ACHN (cell line): ENCODE data around the gene HYAL3.
"Not testable (repeated sequence)": the region's sequence is repeated elsewhere in the genome, so short reads cannot be mapped to it uniquely, and the experiment has no call there.

Experiments used
- DNase-seq: peaks from one replicate; pipeline ENCODE4 v3.0.0-alpha.2; 2015
- in situ Hi-C: cut with HindIII; loops from 2 replicates; pipeline ENCODE4 v1.10.0; 2017; ENCODE audit warnings: low sequenced_read_pairs, low pct_ligation_motif_present, low pct_unique_long_range_greater_than_20kb

Gene HYAL3

DNA sequence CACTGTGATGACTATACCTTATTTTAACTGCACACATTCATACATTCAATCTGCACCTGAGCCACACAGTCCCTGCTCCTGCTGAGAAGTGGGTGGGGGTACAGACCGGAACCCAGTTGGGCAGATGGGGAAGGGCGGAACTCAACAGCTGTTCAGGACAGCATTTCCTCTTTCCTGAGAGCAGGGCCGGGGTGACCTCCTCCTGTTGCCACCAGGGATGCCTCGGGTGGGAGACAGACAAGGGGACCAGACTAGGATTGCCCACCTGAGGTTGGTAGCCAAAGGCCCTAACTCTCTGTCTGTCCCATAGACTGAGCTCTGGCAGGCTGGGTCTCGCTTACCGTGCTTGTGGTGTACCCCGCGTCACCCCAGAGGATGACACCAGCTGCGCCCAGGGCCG lies 19.4 kb upstream of the HYAL3 start:
- DNase-seq, result no peak
- in situ Hi-C loops, result no loop called here

GRCh38 chr3:50318163-50318562 lies 19.0 kb upstream of the HYAL3 start:
- DNase-seq, result no peak
- in situ Hi-C loops, result no loop called here

- no peak for DNase-seq
- in situ Hi-C loops, result no loop called here
Observed at GRCh38 chr3:50317300-50317699, 18.1 kb upstream of the HYAL3 start.

DNA sequence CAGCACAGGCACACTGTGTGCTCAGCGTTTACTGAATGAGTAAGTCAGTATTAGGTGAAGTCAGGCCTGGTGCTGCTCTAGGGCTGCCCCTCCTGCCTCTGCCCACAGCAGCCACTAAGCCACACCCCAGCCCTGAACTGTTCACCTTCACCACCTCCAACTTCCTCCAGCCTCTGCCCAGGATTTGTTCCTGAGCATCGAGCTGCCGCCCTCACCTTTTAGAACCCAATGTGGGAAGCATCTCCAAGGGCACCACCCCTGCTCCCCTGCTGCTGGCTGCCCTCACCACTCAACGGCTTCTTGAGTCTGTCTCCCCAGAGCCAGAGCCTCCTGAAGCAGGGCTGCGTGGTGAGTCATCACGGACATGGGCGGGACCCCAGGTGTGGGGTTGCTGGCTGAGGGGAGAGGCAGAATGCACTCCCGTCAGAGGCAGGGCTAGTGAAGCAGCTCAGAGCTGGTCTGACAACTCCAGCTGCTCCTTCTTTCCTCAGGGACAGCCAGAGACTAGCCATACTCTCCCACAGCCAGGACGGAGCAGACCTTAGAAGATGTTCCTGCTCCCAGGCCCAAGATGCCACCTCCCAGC lies 17.5 kb upstream of the HYAL3 start:
- in situ Hi-C loops, result no loop called here
- DNase-seq, result peak; percentile 88

DNA sequence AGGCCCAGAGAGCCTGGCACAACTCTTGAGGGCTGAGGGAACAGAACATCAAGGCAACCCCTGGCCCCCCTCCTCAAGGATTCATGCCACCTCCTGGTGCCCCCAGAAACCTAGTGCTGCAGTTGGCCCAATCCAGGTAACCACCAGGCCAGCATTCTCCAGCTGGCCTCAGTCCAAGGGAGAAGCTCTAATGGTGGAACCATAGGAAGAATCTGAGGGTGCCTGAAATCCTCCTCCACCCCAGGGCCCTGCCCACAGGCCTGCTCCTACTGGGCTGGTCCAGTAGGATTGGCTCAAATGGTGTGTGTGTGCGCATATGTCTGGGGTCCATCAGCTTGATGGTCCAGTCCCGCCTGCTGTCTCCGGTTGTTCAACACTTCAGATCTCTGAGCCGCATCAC lies 15.6 kb upstream of the HYAL3 start:
- DNase-seq, result no peak
- in situ Hi-C loops, result no loop called here

GRCh38 chr3:50314342-50314741 lies 15.1 kb upstream of the HYAL3 start:
- in situ Hi-C loops, result no loop called here
- DNase-seq, result no peak

GRCh38 chr3:50312041-50312440 lies 12.8 kb upstream of the HYAL3 start:
- in situ Hi-C loops, DNase-seq: not testable (repeated sequence)

DNA sequence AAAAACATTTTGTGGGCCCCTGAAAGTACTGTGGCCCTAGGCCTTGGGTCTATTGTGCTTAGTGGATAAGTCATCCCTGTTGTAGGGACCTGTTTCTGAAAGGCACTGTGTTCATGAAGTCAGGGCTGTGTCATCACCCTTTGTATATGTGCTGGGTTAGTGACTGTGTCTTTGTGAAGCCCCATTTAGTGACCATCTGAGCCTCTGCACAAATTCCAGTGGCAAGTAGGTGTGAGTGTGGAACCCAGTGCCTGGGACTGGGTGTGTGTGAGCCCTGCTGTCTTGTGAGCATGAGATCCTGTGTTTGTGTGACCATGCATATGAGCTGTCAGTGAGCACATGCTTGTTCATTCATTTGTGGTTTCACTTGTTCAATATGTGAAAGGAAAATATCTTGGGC lies 5.4 kb upstream of the HYAL3 start:
- in situ Hi-C loops, result no loop called here

GRCh38 chr3:50303013-50303815 lies 4.0 kb upstream of the HYAL3 start, which contains the start of gene HYAL1:
Gene HYAL1, minus strand, starts transcription at chr3:50303574. Its CDS starts 618 bp downstream, at chr3:50302956.
- peak; percentile 78 for DNase-seq
- in situ Hi-C loops, result no loop called here

More for the DNA sequence above, 5.4 kb upstream of the HYAL3 start:
- DNase-seq, result no peak

DNA sequence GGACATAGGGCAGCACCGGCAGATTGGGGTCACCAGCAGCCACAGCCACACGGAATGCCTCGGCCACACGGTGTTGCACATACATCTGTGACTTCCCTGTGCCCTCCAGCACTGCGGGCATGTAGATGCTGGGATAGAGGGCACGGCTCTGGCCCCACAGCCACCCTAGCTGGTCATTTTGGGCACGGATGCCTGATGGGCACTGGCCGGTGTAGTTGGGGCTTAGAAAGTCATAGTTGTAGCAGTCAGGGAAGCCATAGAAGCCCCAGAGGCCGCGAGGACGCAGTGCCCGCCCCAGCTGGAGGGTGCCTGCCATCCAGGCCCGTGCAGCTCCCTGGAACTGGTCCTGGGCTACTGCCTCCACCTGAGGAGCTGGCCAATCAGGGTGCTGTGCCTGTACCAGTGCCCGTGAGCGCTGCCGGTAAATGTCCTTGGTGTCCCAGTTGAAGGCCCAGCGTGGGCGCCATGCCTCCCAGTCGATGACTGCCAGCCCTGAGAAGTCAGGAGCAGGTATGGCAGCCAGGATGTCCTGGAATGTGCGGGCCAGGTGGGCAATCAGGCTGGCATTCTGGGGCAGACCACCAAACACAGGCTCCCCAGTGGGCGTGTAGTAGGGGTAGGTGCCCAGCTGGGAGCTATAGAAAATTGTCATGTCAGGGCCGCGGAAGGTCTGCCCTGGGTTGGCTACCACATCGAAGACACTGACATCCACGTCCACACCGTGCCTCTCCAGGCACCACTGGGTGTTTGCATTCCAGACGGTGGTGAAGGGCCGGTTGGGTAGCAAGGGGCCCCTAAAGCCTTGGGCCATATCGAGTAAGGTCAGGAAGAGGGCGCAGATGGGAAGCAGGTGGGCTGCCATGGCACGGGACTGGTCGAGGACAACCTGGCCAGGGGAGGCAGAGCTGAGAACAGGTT lies 3.1 kb upstream of the HYAL3 start:
- no peak for DNase-seq
- in situ Hi-C loops, result no loop called here

DNA sequence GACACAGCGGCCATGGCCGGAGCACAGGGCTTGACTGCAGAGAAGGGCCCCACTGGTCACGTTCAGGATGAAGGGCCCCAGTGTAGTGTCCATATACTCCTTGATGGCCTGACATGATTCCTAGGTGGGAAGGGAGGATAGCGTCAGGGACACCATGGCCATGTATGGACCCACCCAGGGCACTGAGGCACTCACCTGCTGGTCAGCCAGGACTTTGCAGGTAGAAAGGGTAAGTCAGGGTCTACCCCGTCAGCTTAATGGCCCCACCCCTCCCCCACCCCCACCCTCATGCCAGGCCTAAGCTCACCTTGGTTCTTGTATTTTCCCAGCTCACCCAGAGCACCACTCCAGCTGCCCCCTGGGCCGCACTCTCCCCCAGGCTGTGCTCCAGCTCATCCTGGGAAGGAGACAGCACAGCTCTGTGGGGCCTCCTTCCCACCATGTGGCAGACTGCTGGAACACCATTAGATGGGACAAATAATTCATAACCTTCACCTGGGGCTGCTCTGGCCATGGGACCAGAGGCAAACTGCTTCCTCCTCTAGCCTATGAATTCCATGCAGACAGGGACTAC lies 1.6 kb upstream of the HYAL3 start:
- in situ Hi-C loops, result no loop called here
- DNase-seq, result no peak

- in situ Hi-C loops, result no loop called here
Observed at GRCh38 chr3:50299929-50300680, 900 bp upstream of the HYAL3 start.

GRCh38 chr3:50299638-50299928 lies 378 bp upstream of the HYAL3 start:
- no peak for DNase-seq
- in situ Hi-C loops, result no loop called here

More at GRCh38 chr3:50299929-50300680, 900 bp upstream of the HYAL3 start:
- DNase-seq, result peak; percentile 11

- in situ Hi-C loops, result no loop called here
- no peak for DNase-seq
Observed at GRCh38 chr3:50297896-50298725, 1.1 kb downstream of the HYAL3 start.

- DNase-seq, result no peak
- in situ Hi-C loops, result no loop called here
Observed at GRCh38 chr3:50297384-50297775, 1.8 kb downstream of the HYAL3 start.

DNA sequence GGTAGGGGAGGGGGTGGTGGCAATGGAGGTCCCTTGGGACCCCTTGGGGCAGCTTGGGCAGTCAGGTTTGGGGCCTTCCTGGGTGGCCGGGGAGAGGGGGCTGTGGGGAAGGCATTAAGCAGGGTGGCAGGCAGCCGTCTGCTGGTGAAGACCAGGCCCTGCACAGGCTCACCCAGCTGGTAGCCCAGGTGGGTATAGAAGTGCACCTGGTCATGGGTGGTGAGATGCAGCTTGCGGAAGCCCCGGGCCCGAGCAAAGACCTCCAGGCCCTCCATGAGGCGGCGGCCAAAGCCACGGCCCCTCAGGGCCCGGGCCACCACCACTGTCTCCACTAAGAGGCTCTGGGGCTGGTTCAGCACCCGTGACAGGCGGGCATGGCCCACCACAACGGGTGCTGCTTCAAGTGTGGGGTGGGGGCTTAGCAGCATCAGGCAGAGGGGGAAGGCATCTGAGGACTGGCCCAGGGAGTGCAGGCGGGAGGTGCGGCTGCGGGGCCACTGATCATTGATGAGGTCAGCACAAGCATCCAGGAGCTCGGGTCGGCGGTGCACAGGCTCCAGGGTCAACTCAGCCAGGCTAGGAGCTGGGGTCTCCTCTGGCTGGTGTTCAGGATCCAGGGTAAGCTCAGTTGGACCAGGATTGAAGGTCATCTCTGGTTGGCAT lies 2.4 kb downstream of the HYAL3 start:
- in situ Hi-C loops, result no loop called here
- no peak for DNase-seq
